Osteoblast (primary cell): ENCODE results near the gene BCL2L1. TPM values are rescaled to one million over a fixed set of nuclear protein-coding genes. Genes with fewer than 3 reads are reported as not detected.
"Not testable (repeated sequence)": the region's sequence is repeated elsewhere in the genome, so short reads cannot be mapped to it uniquely, and the experiment has no call there.

ENCODE experiments used
- DNase-seq: peaks from one replicate; pipeline ENCODE4 v3.0.0; 2011; ENCODE audit warnings: low spot score, mixed read lengths; ENCODE audit not compliant: insufficient read length; ENCODE audit errors: missing footprints
- H2AFZ ChIP-seq: 2 replicates; pipeline ENCODE4 v1.6.0; 2011; ENCODE audit warnings: mild to moderate bottlenecking, low read length
- H3K27ac ChIP-seq: 2 replicates; pipeline ENCODE4 v1.5.1; 2011; ENCODE audit warnings: mild to moderate bottlenecking, low read depth, low read length, moderate library complexity
- H3K27me3 ChIP-seq: 2 replicates; pipeline ENCODE4 v1.6.0; 2012; ENCODE audit warnings: mild to moderate bottlenecking, control low read depth, inconsistent platforms, low read length, moderate library complexity; ENCODE audit not compliant: insufficient read depth
- H3K36me3 ChIP-seq: 2 replicates; pipeline ENCODE4 v1.5.1; 2011; ENCODE audit warnings: mild to moderate bottlenecking, low read length, control low read depth, moderate library complexity; ENCODE audit not compliant: insufficient read depth
- H3K4me1 ChIP-seq: 2 replicates; pipeline ENCODE4 v1.5.1; 2011; ENCODE audit warnings: mild to moderate bottlenecking, low read length, control low read depth, moderate library complexity; ENCODE audit not compliant: insufficient read depth
- H3K4me2 ChIP-seq: 2 replicates; pipeline ENCODE4 v1.6.0; 2011; ENCODE audit warnings: mild to moderate bottlenecking, low read length; ENCODE audit not compliant: insufficient read depth
- H3K4me3 ChIP-seq: fragments of 200-600 bp; sonication (generic); 3 replicates; pipeline ENCODE4 v1.5.1; 2012; ENCODE audit warnings: mild to moderate bottlenecking, low read length, inconsistent platforms; ENCODE audit not compliant: insufficient read depth
- H3K79me2 ChIP-seq: 2 replicates; pipeline ENCODE4 v1.6.0; 2012; ENCODE audit warnings: mild to moderate bottlenecking, low read length, control low read depth, inconsistent platforms; ENCODE audit not compliant: insufficient read depth
- H3K9me3 ChIP-seq: 2 replicates; pipeline ENCODE4 v1.5.1; 2011; ENCODE audit warnings: low read depth, low read length, control low read depth
- H4K20me1 ChIP-seq: 2 replicates; pipeline ENCODE4 v1.6.0; 2012; ENCODE audit warnings: mild to moderate bottlenecking, low read length, control low read depth; ENCODE audit not compliant: insufficient read depth
- total RNA-seq: library from RNA; depleted of rRNA; stranded (reverse); fragments of >200 nt; gene quantifications from 2 replicates; pipeline ENCODE4 v1.2.3, GENCODE V29; 2012
- TF ChIP-seq, protein P1 (sequence below): IDR thresholded peaks from 2 replicates; pipeline ENCODE4 v1.5.1; 2011; ENCODE audit warnings: mild to moderate bottlenecking, low read depth, low read length, moderate library complexity; ENCODE audit errors: extremely low read depth

The BCL2L1 gene
- total RNA-seq, 1 donor, result 127 TPM

DNA sequence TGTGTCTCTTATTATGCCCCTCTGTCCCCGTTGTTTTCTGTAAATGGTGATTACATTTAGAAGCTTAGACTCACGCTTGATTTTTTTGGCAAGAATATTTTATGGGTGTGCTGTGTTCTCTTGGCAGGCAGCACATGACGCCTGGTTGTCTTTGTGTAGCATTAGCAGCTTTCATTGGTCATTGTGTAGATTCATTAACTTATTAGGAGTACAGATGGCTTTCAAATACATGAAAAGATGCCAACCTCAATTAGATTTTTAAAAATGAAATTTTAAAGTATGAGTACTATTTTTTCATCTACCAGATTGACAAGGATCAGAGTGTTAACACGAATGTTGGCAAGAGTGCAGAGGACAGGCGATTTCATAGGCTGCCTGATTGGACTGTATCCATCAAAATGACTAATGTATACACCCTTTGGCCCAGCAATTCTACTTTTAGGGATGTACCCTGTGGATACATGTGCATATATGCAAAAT, 69.7 kb downstream of the BCL2L1 start:
- Histone ChIP-seq H3K4me2 (peak overlapping the region; percentile 69), H3K27ac (no peak overlapping the region)

DNA sequence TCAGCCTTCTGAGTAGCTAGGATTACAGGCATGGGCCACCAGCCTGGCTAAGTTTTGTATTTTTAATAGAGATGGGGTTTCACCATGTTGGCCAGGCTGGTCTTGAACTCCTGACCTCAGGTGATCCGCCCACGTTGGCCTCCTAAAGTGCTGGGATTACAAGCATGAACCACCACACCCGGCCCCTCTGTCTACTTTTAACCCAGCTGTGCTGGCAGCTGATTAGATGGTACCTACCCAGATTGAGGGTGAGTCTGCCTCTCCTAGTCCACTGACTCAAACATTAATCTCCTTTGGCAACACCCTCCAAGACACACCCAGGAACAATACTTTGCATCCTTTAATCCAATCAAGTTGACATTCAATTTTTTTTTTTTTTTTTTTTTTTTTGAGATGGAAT, 74.6 kb downstream of the BCL2L1 start:
- not testable (repeated sequence) for H3K4me2 ChIP-seq, H3K27me3 ChIP-seq, H3K79me2 ChIP-seq, H3K4me3 ChIP-seq, H3K9me3 ChIP-seq, DNase-seq, H2AFZ ChIP-seq, H3K27ac ChIP-seq, H3K36me3 ChIP-seq, H4K20me1 ChIP-seq, H3K4me1 ChIP-seq

More for the DNA sequence above, 69.7 kb downstream of the BCL2L1 start:
- DNase-seq, result peak; percentile 76
- peaks cover 16% of the 10 kb centered on the region for H3K4me1 ChIP-seq
- H3K4me3 ChIP-seq, result no peak overlapping the region
- H3K79me2 ChIP-seq, result no peaks in the 10 kb centered on the region
- no peak overlapping the region for H2AFZ ChIP-seq
- H3K36me3 ChIP-seq, result no peaks in the 10 kb centered on the region
- TF ChIP-seq, protein P1, sequence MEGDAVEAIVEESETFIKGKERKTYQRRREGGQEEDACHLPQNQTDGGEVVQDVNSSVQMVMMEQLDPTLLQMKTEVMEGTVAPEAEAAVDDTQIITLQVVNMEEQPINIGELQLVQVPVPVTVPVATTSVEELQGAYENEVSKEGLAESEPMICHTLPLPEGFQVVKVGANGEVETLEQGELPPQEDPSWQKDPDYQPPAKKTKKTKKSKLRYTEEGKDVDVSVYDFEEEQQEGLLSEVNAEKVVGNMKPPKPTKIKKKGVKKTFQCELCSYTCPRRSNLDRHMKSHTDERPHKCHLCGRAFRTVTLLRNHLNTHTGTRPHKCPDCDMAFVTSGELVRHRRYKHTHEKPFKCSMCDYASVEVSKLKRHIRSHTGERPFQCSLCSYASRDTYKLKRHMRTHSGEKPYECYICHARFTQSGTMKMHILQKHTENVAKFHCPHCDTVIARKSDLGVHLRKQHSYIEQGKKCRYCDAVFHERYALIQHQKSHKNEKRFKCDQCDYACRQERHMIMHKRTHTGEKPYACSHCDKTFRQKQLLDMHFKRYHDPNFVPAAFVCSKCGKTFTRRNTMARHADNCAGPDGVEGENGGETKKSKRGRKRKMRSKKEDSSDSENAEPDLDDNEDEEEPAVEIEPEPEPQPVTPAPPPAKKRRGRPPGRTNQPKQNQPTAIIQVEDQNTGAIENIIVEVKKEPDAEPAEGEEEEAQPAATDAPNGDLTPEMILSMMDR, result no peak
- no peaks in the 10 kb centered on the region for H4K20me1 ChIP-seq
- H3K27me3 ChIP-seq, result no peaks in the 10 kb centered on the region
- no peaks in the 10 kb centered on the region for H3K9me3 ChIP-seq

DNA sequence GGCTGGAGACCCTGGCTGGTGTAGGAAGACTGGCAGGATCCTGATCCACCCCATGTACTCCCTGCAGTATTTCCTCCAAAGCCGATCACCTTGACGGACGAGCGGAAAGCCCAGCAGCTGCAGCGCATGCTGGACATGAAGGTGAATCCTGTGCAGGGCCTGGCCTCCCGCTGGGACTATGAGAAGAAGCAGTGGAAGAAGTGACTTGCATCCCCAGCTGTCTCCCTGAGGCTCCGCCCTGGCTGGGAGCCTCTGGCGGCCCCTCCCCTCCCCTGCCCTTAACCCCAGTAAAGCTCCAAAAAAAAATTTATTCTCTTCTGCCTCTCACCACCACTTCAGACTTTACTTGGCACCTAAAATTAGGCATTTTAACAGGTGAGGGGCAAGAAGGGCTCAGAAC, 78.0 kb downstream of the BCL2L1 start:
- Histone ChIP-seq H3K4me2 (no peak overlapping the region), H3K27ac (no peak overlapping the region), H3K36me3 (no peaks in the 10 kb centered on the region), H4K20me1 (no peaks in the 10 kb centered on the region), H3K79me2 (no peaks in the 10 kb centered on the region), H3K9me3 (no peaks in the 10 kb centered on the region), H2AFZ (no peak overlapping the region), H3K4me3 (no peak overlapping the region), H3K27me3 (peaks cover 10% of the 10 kb centered on the region), H3K4me1 (no peaks in the 10 kb centered on the region)
- TF ChIP-seq, protein P1, result no peak
- DNase-seq, result no peak

DNA sequence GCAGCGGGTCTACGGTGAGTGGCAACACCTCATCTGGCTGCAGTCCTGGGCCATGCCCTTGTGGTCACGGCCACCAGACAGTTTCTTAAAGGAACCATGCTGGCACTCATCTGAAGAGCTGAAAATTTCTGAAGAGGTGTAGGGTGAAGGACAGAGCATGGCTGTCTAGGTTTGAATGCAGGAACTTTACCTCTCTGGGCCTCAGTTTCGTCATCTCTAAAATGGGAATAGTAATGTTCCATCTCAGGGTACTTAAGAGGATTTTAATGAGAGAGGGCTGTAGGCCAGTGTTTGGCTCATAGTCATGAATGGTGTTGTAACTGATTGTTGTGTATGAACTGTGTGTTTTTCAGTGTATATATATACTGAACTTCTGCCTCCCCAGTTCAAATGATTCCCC, 79.1 kb downstream of the BCL2L1 start:
- Histone ChIP-seq H3K9me3 (no peaks in the 10 kb centered on the region), H4K20me1 (no peaks in the 10 kb centered on the region), H3K4me3 (no peak overlapping the region), H3K27ac (no peak overlapping the region), H2AFZ (no peak overlapping the region), H3K27me3 (peaks cover 12% of the 10 kb centered on the region), H3K4me1 (no peaks in the 10 kb centered on the region), H3K4me2 (no peak overlapping the region), H3K36me3 (no peaks in the 10 kb centered on the region), H3K79me2 (no peaks in the 10 kb centered on the region)
- TF ChIP-seq, protein P1, result no peak
- DNase-seq, result no peak
